Measurements from ENCODE around the gene OLIG1.
A peak's percentile ranks its signal among the peaks of the same experiment; 100 is the strongest.

Gene OLIG1

GRCh38 chr21:33069994-33070743 lies at the start of gene OLIG1:
Gene OLIG1, plus strand, starts transcription at chr21:33070141. Its CDS starts 106 bp downstream, at chr21:33070247.
- DNase-seq (ENCODE audit: insufficient read length, low spot score) (peak; percentile 32), FAIRE-seq (peak; percentile 49)

- FAIRE-seq (no peak), DNase-seq (ENCODE audit: insufficient read length, low spot score) (no peak)
Observed at GRCh38 chr21:33020558-33021100, 49.3 kb upstream of the OLIG1 start.

- DNase-seq (ENCODE audit: insufficient read length, low spot score) (no peak), FAIRE-seq (no peak)
Observed at GRCh38 chr21:33021150-33021549, 48.8 kb upstream of the OLIG1 start.

- FAIRE-seq: no peak
- no peak for DNase-seq (ENCODE audit: insufficient read length, low spot score)
Observed at GRCh38 chr21:33021667-33022066, 48.3 kb upstream of the OLIG1 start.

GRCh38 chr21:33022489-33022827 lies 47.5 kb upstream of the OLIG1 start:
- no peak for DNase-seq (ENCODE audit: insufficient read length, low spot score)
- no peak for FAIRE-seq

- FAIRE-seq: no peak
- DNase-seq (ENCODE audit: insufficient read length, low spot score): no peak
Observed at GRCh38 chr21:33022828-33023573, 46.9 kb upstream of the OLIG1 start.

GRCh38 chr21:33023574-33024200 lies 46.3 kb upstream of the OLIG1 start:
- no peak for FAIRE-seq
- DNase-seq (ENCODE audit: insufficient read length, low spot score): no peak

GRCh38 chr21:33024201-33025103 lies 45.5 kb upstream of the OLIG1 start:
- FAIRE-seq (no peak), DNase-seq (ENCODE audit: insufficient read length, low spot score) (no peak)

GRCh38 chr21:33025106-33025488 lies 44.8 kb upstream of the OLIG1 start:
- FAIRE-seq (no peak), DNase-seq (ENCODE audit: insufficient read length, low spot score) (no peak)

- DNase-seq (ENCODE audit: insufficient read length, low spot score) (peak; percentile 37), FAIRE-seq (no peak)
Observed at GRCh38 chr21:33025489-33026442, 44.2 kb upstream of the OLIG1 start, which contains the start of gene OLIG2. Gene OLIG2, plus strand, starts transcription at chr21:33025935. Its CDS starts 928 bp downstream, at chr21:33026863.

- DNase-seq (ENCODE audit: insufficient read length, low spot score): no peak
- no peak for FAIRE-seq
Observed at GRCh38 chr21:33026443-33026858, 43.5 kb upstream of the OLIG1 start.

GRCh38 chr21:33026878-33027400 lies 43.0 kb upstream of the OLIG1 start:
- FAIRE-seq: no peak

GRCh38 chr21:33027401-33028286 lies 42.3 kb upstream of the OLIG1 start:
- no peak for FAIRE-seq
- DNase-seq (ENCODE audit: insufficient read length, low spot score): no peak

More at GRCh38 chr21:33026878-33027400, 43.0 kb upstream of the OLIG1 start:
- DNase-seq (ENCODE audit: insufficient read length, low spot score): no peak

GRCh38 chr21:33028287-33028670 lies 41.7 kb upstream of the OLIG1 start:
- FAIRE-seq (no peak), DNase-seq (ENCODE audit: insufficient read length, low spot score) (no peak)

GRCh38 chr21:33028773-33029384 lies 41.1 kb upstream of the OLIG1 start:
- FAIRE-seq (no peak), DNase-seq (ENCODE audit: insufficient read length, low spot score) (no peak)

- FAIRE-seq (no peak), DNase-seq (ENCODE audit: insufficient read length, low spot score) (no peak)
Observed at GRCh38 chr21:33029385-33029921, 40.5 kb upstream of the OLIG1 start.

- FAIRE-seq (no peak), DNase-seq (ENCODE audit: insufficient read length, low spot score) (no peak)
Observed at GRCh38 chr21:33029975-33030461, 39.9 kb upstream of the OLIG1 start.
